HepG2 (cell line): ENCODE measurements around the gene SEPTIN10. TPM values are rescaled to one million over a fixed set of nuclear protein-coding genes. Genes with fewer than 3 reads are reported as not detected.

ENCODE experiments used
- AGO1 ChIP-seq: fragments of 200-400 bp; formaldehyde crosslinking; IDR thresholded peaks from 2 replicates; pipeline ENCODE4 v1.6.1; 2017; ENCODE audit warnings: mild to moderate bottlenecking, low read depth, low read length, moderate library complexity; ENCODE audit not compliant: poor library complexity, severe bottlenecking
- EP300 ChIP-seq, 3 experiments: sonication (generic) in 1 of 3; formaldehyde crosslinking in 1 of 3; IDR thresholded peaks; 2 replicates each; pipeline versions ENCODE4 v1.5.1 to v1.6.1; 2011 to 2020; ENCODE audit warnings: low read depth in 2 of 3, low read length in 2 of 3, borderline replicate concordance in 1 of 3, improper control_type of control experiment in 1 of 3, mild to moderate bottlenecking in 1 of 3, missing genetic modification reagents in 1 of 3, moderate library complexity in 1 of 3
- GATA4 ChIP-seq: sonication (generic); IDR thresholded peaks from 2 replicates; pipeline ENCODE4 v1.6.1; 2016; ENCODE audit warnings: antibody characterized with exemption, low read depth, borderline replicate concordance
- KDM4B ChIP-seq: sonication (generic); formaldehyde crosslinking; IDR thresholded peaks from 2 replicates; pipeline ENCODE4 v1.4.0; 2020; ENCODE audit warnings: missing genetic modification reagents
- RFX3 ChIP-seq: IDR thresholded peaks from 2 replicates; pipeline ENCODE4 v1.6.1; 2016; ENCODE audit warnings: missing biosample characterization, missing genetic modification reagents
- TCF12 ChIP-seq, 2 experiments: fragments of 450-650 bp in 1 of 2; sonication (generic) in 1 of 2; formaldehyde crosslinking in 1 of 2; IDR thresholded peaks; 2 replicates each; pipeline versions ENCODE4 v1.6.1 to v1.8.0; 2017 to 2022; ENCODE audit warnings: antibody characterized with exemption in 1 of 2, mild to moderate bottlenecking in 1 of 2, missing genetic modification reagents in 1 of 2, moderate library complexity in 1 of 2
- TCF7L2 ChIP-seq: IDR thresholded peaks from 2 replicates; pipeline ENCODE4 v1.6.1; 2011; ENCODE audit warnings: mild to moderate bottlenecking, low read depth, low read length, moderate library complexity
- TOPORS ChIP-seq: sonication (generic); formaldehyde crosslinking; IDR thresholded peaks from 2 replicates; pipeline ENCODE4 v1.8.0; 2023; ENCODE audit warnings: mild to moderate bottlenecking, missing genetic modification reagents
- XRCC5 ChIP-seq: fragments of 200-400 bp; formaldehyde crosslinking; optimal IDR thresholded peaks from 2 replicates; pipeline ENCODE3; 2017; ENCODE audit warnings: mild to moderate bottlenecking, low read length
- ZNF20 ChIP-seq: sonication (generic); formaldehyde crosslinking; IDR thresholded peaks from 2 replicates; pipeline ENCODE4 v1.4.0; 2020; ENCODE audit warnings: mild to moderate bottlenecking, moderate library complexity, missing genetic modification reagents
- ZNF331 ChIP-seq: sonication (generic); formaldehyde crosslinking; IDR thresholded peaks from 2 replicates; pipeline ENCODE4 v1.4.0; 2020; ENCODE audit warnings: missing genetic modification reagents
- ZNF337 ChIP-seq: sonication (generic); formaldehyde crosslinking; IDR thresholded peaks from 2 replicates; pipeline ENCODE4 v1.5.1; 2020; ENCODE audit warnings: missing genetic modification reagents, low read depth, mild to moderate bottlenecking, borderline replicate concordance
- ZNF460 ChIP-seq: sonication (generic); formaldehyde crosslinking; IDR thresholded peaks from 2 replicates; pipeline ENCODE4 v1.5.1; 2020; ENCODE audit warnings: missing genetic modification reagents, mild to moderate bottlenecking, borderline replicate concordance
- ZNF543 ChIP-seq: sonication (generic); formaldehyde crosslinking; IDR thresholded peaks from 2 replicates; pipeline ENCODE4 v1.4.0; 2020; ENCODE audit warnings: mild to moderate bottlenecking, missing genetic modification reagents
- ZNF644 ChIP-seq: IDR thresholded peaks from 2 replicates; pipeline ENCODE4 v1.6.1; 2016; ENCODE audit warnings: low read depth
- polyA plus RNA-seq, 8 experiments: library from polyadenylated mRNA; depleted of rRNA in 3 of 8; stranded (reverse) in 7 of 8; unstranded in 1 of 8; fragments of >200 nt; fragmentation: Illumina TruSeq in 4 of 8; extraction: Trizol in 4 of 8; gene quantifications; 2 replicates each; pipeline versions ENCODE4 v1.2.1 to v1.2.3, GENCODE V29; 2011 to 2016; ENCODE audit warnings: low read depth in 4 of 8, missing spikeins in 1 of 8, mixed read lengths in 1 of 8; ENCODE audit not compliant: insufficient read depth in 1 of 8
- total RNA-seq, 5 experiments: library from RNA; depleted of rRNA; stranded (reverse); fragments of >200 nt; fragmentation: Illumina TruSeq; extraction: Trizol; gene quantifications; 2 replicates each; pipeline ENCODE4 v1.2.3, GENCODE V29; 2016; ENCODE audit warnings: low read depth in 1 of 5
- TF ChIP-seq, protein P1 (sequence below): sonication (generic); formaldehyde crosslinking; IDR thresholded peaks from 2 replicates; pipeline ENCODE4 v1.4.0; 2020; ENCODE audit warnings: missing genetic modification reagents
- TF ChIP-seq, protein P2 (sequence below): sonication (generic); formaldehyde crosslinking; conservative IDR thresholded peaks from 2 replicates; pipeline ENCODE4 v1.8.0; 2022; ENCODE audit warnings: low read depth, missing genetic modification reagents
- TF ChIP-seq, protein P3 (sequence below), 2 experiments: sonication (generic) in 1 of 2; formaldehyde crosslinking in 1 of 2; IDR thresholded peaks; 2 replicates each; pipeline versions ENCODE4 v1.5.1 to v1.6.1; 2011 to 2020; ENCODE audit warnings: borderline replicate concordance in 1 of 2, low read depth in 1 of 2, low read length in 1 of 2, mild to moderate bottlenecking in 1 of 2, missing genetic modification reagents in 1 of 2, moderate library complexity in 1 of 2
- TF ChIP-seq, protein P4 (sequence below): sonication (generic); formaldehyde crosslinking; IDR thresholded peaks from 2 replicates; pipeline ENCODE4 v1.4.0; 2020; ENCODE audit warnings: missing genetic modification reagents
- TF ChIP-seq, protein P5 (sequence below): sonication (generic); formaldehyde crosslinking; IDR thresholded peaks from 2 replicates; pipeline ENCODE4 v1.5.1; 2020; ENCODE audit warnings: mild to moderate bottlenecking, missing genetic modification reagents, moderate library complexity

The SEPTIN10 gene
- total and polyA plus RNA-seq, 2 of the 13 experiments (the other 11 are each of a cell fraction or from before 2014, with no cell fraction given): 45.8 to 67.5 TPM

DNA sequence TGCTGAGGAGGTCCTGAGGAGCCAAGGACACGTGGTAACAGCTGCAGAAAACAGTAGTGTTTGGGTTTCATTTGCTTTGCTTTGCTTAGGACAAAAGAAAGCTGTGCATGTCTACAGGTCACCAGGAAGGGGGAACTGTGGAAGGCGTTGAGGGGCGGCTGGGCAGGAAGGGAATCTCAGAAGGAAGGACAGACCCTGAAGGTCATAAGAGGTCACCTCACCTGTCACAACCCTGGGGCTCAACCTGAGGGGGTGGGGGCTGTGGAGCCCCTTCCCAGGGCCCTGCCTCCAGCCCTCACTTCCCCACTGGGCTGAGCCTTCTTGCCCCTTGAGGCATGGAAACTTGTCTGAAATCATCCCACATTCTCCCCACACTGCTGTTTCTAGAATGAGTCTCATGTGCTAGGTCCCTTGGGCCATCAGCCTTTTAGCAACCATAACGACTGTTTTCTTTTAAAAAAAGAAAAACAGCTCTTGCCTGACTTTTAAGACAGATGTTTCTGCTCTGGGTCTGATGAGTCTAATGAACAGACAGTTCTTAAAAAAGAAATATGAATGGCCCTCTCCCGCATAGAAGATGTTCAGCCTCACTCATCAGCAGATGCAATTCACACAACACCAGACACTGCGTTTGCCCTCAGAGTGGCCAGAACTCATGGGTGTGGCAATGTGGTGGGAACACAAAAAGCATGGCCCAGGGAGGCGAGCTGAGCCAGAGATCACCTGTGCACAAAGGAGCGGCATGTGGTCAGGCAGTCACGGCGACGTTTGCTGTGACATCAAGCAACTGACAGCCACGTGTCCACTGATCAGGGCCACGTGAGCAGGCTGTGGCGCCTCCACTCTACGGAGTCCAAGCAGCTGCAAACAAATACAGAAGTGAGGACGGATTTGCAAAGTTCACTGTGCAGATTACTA, 84.0 kb downstream of the SEPTIN10 start (continued):
- TF ChIP-seq, protein P1, sequence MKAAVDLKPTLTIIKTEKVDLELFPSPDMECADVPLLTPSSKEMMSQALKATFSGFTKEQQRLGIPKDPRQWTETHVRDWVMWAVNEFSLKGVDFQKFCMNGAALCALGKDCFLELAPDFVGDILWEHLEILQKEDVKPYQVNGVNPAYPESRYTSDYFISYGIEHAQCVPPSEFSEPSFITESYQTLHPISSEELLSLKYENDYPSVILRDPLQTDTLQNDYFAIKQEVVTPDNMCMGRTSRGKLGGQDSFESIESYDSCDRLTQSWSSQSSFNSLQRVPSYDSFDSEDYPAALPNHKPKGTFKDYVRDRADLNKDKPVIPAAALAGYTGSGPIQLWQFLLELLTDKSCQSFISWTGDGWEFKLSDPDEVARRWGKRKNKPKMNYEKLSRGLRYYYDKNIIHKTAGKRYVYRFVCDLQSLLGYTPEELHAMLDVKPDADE (CRISPR knock-in tag): no peak
- TF ChIP-seq, protein P2, sequence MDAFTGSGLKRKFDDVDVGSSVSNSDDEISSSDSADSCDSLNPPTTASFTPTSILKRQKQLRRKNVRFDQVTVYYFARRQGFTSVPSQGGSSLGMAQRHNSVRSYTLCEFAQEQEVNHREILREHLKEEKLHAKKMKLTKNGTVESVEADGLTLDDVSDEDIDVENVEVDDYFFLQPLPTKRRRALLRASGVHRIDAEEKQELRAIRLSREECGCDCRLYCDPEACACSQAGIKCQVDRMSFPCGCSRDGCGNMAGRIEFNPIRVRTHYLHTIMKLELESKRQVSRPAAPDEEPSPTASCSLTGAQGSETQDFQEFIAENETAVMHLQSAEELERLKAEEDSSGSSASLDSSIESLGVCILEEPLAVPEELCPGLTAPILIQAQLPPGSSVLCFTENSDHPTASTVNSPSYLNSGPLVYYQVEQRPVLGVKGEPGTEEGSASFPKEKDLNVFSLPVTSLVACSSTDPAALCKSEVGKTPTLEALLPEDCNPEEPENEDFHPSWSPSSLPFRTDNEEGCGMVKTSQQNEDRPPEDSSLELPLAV: no peak
- TF ChIP-seq, protein P3, sequence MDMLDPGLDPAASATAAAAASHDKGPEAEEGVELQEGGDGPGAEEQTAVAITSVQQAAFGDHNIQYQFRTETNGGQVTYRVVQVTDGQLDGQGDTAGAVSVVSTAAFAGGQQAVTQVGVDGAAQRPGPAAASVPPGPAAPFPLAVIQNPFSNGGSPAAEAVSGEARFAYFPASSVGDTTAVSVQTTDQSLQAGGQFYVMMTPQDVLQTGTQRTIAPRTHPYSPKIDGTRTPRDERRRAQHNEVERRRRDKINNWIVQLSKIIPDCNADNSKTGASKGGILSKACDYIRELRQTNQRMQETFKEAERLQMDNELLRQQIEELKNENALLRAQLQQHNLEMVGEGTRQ (IDR thresholded peaks at IDR 0.05; ENCODE audit: low read depth, low read length): peak; percentile 61
- TF ChIP-seq, protein P3 (CRISPR knock-in tag; IDR thresholded peaks at IDR 0.05; ENCODE audit: borderline replicate concordance): peak; percentile 76; the same call in 1 of the 2 replicates
- TF ChIP-seq ZNF337: no peak
- TF ChIP-seq, protein P4, sequence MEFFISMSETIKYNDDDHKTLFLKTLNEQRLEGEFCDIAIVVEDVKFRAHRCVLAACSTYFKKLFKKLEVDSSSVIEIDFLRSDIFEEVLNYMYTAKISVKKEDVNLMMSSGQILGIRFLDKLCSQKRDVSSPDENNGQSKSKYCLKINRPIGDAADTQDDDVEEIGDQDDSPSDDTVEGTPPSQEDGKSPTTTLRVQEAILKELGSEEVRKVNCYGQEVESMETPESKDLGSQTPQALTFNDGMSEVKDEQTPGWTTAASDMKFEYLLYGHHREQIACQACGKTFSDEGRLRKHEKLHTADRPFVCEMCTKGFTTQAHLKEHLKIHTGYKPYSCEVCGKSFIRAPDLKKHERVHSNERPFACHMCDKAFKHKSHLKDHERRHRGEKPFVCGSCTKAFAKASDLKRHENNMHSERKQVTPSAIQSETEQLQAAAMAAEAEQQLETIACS (CRISPR knock-in tag): no peak
- TF ChIP-seq AGO1: no peak
- TF ChIP-seq KDM4B (CRISPR knock-in tag): no peak
- TF ChIP-seq ZNF460 (CRISPR knock-in tag): no peak
- TF ChIP-seq XRCC5: no peak
- TF ChIP-seq TCF7L2: no peak
- no peak for TF ChIP-seq EP300 (IDR thresholded peaks at IDR 0.05; ENCODE audit: low read depth in 2 of 2, low read length in 2 of 2)
- no peak for TF ChIP-seq EP300 (CRISPR knock-in tag; IDR thresholded peaks at IDR 0.05; ENCODE audit: borderline replicate concordance)
- TF ChIP-seq ZNF543: no peak
- TF ChIP-seq, protein P5, sequence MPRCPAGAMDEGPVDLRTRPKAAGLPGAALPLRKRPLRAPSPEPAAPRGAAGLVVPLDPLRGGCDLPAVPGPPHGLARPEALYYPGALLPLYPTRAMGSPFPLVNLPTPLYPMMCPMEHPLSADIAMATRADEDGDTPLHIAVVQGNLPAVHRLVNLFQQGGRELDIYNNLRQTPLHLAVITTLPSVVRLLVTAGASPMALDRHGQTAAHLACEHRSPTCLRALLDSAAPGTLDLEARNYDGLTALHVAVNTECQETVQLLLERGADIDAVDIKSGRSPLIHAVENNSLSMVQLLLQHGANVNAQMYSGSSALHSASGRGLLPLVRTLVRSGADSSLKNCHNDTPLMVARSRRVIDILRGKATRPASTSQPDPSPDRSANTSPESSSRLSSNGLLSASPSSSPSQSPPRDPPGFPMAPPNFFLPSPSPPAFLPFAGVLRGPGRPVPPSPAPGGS (CRISPR knock-in tag): no peak
- no peak for TF ChIP-seq ZNF20
- TF ChIP-seq RFX3 (CRISPR knock-in tag): no peak
- no peak for TF ChIP-seq GATA4
- TF ChIP-seq ZNF331 (CRISPR knock-in tag): no peak
- TF ChIP-seq ZNF644 (CRISPR knock-in tag): no peak
- TF ChIP-seq TCF12 (IDR thresholded peaks at IDR 0.05): no peak
- no peak for TF ChIP-seq TCF12 (CRISPR knock-in tag; IDR thresholded peaks at IDR 0.05)
- no peak for TF ChIP-seq TOPORS
